GM19328 (cell line): Measurements from ENCODE around the gene TSKU.
"Not testable (repeated sequence)": the region's sequence is repeated elsewhere in the genome, so short reads cannot be mapped to it uniquely, and the experiment has no call there.

Experiments
- ATAC-seq: cut with Tn5 transposase; IDR thresholded peaks from one replicate; pipeline ENCODE4 v1.9.1; 2021; ENCODE audit warnings: mild to moderate bottlenecking, moderate library complexity; ENCODE audit not compliant: unreplicated experiment

TSKU gene

DNA sequence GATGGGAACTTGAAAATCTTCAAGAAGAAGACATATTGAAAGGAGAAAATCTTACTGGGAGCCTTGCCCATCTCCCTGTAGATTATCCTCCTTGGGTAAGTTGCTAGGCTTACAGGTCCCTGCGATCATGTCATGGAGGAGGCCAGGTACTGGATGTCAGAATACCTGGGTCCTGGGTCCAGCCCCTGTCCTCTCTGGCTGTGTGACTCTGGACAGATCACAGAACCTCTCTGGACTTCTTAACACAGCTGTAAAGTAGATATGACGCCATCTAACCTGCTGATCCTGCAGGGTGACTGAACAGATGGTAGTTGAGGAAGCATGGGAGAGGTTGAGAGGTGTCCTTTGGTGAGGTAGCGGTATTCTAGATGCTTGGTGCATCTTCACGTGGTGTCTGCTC is 4.1 kb downstream of the TSKU start:
- ATAC-seq, result no peak

DNA sequence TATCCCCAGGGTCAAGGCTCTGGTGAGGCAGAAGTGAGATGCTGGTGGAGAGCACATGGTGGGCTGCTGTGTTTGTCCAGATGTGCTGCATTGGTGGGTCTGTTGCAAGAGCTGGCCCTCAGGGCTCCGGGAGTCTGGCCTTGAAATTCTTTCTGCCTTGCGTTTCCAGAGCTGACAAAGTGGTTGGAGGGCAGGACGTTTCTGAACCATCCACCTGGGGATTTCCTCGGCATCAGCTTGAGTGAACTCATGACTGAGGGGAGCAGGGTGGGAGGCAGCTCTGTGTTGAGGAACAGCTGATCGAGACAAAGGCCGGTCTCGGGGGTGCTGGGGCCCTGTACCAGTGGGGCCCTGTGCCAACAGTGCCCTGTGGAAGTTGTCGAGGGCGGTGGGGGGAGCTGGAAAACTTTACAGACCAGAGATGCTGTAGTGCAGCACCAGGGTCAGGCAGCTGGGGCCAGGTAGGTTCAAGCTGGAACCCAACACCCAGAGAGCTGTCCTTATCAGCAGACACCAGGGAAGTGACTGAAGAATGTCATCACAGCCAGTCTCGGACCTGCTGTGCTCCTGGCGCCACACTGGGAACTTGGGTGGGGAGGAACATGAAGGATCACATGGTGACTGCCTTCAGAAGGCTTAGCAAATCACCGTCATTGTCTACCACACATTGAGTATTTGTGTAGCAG is 4.9 kb downstream of the TSKU start:
- no peak for ATAC-seq

DNA sequence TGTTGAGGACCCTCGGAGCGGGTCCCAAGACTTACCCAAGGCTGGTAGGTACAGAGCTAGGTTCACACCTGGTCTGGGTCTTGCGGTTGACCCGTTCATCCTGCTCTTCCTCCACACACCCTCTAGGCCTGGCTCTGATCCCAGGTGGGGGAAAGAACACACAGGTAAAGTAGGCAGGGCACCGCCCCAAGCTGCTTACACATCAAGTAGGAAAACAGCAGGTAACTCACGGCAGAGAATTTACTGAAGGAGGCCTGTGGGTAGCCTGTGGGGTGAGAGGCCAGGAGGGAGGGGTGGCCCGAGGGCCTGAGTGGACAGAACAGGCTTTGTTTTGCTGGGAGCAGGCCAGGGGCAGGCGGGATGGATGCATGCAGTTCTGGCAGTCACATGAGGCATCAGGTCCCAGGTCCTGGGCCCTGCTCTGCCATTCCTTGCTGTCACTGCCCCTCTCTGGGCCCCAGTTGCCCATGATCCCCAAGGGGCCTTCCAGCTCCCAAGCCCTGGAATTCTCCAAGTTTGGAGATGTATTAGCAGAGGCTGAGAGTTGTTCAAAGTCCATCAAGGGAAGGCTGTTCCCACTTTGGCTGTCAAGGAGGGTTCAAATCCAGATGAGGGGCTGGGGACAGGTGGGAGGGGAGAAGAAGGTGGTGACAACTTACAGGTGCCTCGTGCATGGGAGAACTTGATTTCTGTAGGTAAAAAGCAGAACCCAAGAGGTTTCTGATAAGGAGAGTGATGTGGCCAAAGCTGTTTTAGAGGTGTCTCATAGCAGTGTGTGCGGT is 5.7 kb downstream of the TSKU start:
- no peak for ATAC-seq

DNA sequence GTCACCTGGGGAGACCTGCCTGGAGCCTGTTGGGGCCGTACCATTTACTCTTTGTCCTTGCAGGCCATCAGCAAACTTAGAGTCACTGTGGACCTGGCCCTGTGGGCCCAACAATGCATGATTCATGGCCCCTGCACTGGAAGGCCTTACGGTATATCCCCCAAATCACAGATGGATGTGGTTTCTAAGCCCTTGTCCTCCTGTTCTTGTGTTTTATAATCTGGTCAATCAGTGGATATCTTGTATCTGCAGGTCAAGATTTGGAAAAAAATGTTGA is 6.2 kb downstream of the TSKU start:
- ATAC-seq, result no peak

DNA sequence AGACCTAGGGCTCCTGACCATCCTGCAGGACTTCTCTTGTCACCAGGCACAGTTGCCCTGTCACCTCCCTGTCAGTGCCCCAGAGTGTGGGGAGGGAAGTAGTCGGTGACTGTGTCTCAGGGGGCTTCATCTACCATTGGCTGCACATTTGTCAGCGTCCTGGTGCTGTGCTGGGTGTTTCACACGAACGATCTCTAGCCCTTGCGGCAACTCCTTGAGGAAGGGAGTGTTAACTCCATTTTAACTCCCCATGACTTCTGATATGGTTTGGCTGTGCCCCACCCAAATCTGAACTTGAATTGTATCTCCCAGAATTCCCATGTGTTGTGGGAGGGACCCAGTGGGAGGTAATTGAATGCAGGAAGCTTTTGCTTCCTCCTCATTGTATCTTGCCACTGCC is 7.1 kb downstream of the TSKU start:
- no peak for ATAC-seq

DNA sequence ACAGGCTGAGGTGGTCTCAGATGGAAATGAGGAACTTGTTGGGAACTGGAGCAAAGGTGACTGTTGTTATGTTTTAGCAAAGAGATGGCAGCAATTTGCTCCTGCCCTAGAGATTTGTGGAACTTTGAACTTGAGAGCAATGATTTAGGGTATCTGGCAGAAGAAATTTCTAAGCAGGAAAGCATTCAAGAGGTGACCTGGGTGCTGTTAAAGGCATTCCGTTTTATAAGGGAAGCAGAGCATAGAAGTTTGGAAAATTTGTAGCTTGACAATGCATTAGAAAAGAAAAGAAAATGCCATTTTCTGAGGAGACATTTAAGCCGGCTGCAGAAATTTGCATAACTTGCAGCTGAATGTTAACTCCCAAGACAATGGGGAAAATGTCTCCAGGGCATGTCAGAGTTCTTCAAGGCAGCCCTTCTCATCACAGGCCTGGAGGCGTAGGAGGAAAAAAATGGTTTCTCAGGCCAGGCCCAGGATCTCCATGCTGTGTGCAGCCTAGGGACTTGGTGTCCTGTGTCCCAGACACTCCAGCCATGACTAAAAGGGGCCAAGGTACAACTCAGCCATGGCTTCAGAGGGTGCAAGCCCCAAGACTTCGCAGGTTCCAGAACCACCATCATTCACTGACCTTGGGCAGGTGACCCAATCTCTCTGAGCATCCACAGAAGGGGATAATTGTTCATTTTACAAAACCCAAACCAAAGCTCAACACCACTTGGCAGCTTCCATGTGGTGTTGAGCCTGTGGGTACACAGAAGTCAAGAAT is 8.0 kb downstream of the TSKU start:
- not testable (repeated sequence) for ATAC-seq

DNA sequence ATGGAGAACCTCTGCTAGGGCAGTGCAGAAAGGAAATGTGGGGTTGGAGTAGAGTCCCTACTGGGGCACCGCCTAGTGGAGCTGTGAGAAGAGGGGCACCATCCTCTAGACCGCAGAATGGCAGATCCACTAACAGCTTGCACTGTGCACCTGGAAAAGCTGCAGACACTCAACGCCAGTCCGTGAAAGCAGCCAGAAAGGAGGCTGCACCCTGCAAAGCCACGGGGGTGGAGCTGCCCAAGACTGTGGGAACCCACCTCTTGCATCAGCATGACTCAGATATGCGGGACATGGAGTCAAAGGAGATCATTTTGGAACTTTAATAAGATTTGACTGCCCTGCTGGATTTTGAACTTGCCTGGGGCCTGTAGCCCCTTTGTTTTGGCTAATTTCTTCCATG is 8.7 kb downstream of the TSKU start:
- no peak for ATAC-seq

DNA sequence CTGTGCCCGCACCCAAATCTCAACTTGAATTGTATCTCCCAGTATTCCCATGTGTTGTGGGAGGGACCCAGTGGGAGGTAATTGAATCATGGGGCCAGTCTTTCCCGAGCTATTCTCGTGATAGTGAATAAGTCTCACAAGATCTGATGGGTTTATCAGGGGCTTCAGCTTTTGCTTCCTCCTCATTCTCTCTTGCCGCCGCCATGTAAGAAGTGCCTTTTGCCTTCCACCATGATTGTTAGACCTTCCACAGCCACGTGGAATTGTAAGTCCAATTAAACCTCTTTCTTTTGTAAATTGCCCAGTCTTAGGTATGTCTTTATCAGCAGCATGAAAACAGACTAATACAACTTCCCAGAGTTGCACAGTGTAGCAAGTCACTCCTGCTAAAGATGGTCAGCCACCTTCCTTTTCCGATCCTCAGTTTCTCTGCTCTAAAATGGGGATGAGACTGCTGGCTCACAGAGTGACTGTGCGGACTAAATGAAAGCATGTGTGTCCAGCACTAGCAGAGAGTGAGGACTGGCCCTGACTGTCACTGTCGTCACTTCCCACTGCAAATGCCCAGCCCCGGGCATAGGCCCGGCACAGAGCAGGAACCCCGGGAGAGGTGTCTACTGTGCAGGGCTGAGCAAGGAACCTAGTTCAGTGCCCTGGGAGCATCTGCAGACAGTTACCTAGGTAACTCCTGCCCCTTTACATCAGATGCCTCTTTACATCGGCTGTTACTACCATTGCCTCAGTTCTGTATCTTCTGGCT is 9.5 kb downstream of the TSKU start:
- ATAC-seq, result no peak

DNA sequence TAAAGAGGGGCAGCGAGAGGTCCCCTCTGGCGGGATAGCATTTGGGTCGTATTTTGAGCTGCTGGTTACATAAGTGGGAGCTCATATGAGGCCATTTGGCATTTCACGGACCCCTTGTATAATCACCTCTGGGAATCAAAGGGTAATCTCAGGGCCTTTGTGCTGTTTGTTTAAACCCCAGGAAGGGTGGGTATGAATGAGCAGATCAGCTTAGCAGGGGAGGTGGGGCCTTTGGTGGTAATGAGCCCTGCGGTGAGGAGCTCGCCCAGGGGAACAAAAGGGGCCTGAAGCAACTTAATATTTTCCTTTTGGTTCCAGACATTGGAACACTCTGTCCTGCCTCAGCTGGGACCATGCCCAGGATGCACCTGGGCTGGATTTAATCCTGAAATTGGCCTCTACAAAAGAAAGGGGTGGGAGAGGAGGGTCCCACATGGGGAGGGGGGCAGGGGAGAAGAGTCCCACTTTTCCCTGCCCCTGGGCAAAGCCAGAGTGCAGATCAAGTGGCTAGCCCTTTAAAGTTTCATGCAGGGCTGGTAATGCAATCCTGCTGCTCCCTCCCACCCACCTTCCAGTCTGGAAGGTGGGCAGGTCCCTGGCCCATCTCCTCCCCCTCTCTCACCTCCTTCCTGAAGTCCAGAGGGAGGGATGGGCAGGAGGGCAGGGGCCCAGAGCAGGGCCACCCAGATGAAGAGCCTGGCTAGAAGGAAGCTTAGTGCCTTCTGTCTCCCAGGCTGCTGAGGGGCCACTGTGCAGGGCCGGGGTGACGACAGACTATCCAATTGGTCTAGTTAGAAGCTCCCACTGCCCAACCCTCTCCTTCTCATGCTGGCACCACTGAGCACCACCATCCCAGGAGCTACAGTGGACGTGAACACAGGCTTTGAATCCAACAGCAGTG is 10.5 kb downstream of the TSKU start:
- ATAC-seq, result no peak

DNA sequence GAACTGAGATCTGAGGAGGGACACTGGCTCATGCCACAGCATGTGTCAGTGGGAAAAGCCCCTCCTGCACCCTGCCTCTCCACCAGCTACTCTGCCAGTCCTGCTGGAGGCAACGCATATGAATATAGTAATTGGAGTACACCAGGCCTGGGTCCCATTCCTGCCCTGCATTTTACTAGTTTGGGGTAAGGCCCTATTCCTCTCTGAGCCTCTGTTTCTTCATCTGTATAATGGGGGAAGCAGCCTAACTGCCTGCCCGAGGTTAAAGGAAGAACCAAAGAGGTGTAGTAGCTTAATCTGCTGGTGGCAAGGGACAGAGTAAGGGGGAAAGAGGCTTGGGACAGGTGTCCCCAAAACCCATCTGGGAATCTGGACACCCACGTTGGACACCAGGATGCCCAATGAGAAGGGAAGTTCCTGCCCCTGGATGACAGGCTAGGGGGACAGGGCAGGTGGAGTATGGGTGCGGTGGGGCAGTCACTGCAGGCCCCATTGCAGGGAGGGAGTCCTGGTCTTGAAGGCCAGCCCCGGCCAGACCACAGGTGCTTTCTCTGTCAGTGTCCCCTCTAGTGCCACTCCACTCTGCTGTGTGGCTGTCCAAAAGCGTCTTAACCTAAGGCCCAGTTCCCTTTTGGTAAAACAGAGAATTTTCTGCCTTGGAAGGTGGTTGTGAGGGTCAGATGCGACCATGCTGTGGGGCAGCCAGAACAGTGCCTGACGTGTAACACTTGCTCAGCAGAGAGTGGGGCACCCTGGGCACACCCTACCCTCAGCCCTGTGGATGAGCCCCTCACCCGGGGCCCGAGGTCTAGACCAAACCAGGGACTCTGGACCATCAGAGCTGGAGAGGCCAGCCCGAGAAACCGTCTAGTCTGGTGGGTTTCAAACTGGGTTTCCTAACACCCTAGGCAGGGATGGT is 11.5 kb downstream of the TSKU start:
- no peak for ATAC-seq

DNA sequence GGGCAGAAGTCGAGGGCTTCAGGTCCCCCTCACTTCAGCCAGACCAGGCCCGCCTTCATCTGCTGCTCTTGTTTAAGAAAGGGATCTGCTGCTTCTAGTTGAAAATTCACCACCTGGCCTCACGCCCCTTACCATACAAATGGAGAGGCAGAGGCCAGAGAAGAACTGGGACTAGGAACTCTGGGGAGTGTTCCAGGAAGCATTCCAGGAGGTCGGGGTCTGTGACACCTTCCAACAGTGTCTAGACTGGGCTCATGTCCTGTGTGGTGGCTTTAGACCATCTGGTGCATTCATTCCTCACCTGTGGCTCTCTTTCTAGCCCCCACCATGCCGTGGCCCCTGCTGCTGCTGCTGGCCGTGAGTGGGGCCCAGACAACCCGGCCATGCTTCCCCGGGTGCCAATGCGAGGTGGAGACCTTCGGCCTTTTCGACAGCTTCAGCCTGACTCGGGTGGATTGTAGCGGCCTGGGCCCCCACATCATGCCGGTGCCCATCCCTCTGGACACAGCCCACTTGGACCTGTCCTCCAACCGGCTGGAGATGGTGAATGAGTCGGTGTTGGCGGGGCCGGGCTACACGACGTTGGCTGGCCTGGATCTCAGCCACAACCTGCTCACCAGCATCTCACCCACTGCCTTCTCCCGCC is 12.3 kb downstream of the TSKU start:
- no peak for ATAC-seq

DNA sequence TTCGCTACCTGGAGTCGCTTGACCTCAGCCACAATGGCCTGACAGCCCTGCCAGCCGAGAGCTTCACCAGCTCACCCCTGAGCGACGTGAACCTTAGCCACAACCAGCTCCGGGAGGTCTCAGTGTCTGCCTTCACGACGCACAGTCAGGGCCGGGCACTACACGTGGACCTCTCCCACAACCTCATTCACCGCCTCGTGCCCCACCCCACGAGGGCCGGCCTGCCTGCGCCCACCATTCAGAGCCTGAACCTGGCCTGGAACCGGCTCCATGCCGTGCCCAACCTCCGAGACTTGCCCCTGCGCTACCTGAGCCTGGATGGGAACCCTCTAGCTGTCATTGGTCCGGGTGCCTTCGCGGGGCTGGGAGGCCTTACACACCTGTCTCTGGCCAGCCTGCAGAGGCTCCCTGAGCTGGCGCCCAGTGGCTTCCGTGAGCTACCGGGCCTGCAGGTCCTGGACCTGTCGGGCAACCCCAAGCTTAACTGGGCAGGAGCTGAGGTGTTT is 12.8 kb downstream of the TSKU start:
- ATAC-seq, result no peak

DNA sequence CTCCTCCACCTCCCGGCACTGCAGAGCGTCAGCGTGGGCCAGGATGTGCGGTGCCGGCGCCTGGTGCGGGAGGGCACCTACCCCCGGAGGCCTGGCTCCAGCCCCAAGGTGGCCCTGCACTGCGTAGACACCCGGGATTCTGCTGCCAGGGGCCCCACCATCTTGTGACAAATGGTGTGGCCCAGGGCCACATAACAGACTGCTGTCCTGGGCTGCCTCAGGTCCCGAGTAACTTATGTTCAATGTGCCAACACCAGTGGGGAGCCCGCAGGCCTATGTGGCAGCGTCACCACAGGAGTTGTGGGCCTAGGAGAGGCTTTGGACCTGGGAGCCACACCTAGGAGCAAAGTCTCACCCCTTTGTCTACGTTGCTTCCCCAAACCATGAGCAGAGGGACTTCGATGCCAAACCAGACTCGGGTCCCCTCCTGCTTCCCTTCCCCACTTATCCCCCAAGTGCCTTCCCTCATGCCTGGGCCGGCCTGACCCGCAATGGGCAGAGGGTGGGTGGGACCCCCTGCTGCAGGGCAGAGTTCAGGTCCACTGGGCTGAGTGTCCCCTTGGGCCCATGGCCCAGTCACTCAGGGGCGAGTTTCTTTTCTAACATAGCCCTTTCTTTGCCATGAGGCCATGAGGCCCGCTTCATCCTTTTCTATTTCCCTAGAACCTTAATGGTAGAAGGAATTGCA is 13.5 kb downstream of the TSKU start:
- no peak for ATAC-seq

DNA sequence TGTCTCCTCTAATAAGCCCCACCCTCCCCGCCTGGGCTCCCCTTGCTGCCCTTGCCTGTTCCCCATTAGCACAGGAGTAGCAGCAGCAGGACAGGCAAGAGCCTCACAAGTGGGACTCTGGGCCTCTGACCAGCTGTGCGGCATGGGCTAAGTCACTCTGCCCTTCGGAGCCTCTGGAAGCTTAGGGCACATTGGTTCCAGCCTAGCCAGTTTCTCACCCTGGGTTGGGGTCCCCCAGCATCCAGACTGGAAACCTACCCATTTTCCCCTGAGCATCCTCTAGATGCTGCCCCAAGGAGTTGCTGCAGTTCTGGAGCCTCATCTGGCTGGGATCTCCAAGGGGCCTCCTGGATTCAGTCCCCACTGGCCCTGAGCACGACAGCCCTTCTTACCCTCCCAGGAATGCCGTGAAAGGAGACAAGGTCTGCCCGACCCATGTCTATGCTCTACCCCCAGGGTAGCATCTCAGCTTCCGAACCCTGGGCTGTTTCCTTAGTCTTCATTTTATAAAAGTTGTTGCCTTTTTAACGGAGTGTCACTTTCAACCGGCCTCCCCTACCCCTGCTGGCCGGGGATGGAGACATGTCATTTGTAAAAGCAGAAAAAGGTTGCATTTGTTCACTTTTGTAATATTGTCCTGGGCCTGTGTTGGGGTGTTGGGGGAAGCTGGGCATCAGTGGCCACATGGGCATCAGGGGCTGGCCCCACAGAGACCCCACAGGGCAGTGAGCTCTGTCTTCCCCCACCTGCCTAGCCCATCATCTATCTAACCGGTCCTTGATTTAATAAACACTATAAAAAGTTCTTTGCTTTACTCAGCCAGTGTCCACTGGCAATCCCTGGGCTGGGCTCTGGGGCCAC is 14.4 kb downstream of the TSKU start:
- no peak for ATAC-seq

DNA sequence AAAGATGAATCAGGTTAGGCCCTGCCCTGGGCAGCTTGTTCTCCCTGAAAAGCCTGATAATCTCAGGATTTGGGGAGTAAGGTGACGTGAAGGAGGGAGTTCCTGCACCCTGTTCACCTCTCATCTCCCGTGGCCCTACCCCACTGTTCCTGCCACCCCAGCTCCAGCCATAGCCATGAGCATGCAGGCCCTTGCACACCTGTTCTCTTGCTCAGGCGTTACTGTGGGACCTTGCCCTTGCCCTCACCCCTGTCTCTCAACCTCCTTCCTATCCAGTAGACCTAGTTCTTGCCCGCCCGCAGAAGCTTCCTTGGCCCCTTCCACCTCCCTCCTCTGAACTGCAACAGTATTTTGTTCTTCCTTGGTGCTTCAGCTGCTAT is 15.0 kb downstream of the TSKU start:
- no peak for ATAC-seq

DNA sequence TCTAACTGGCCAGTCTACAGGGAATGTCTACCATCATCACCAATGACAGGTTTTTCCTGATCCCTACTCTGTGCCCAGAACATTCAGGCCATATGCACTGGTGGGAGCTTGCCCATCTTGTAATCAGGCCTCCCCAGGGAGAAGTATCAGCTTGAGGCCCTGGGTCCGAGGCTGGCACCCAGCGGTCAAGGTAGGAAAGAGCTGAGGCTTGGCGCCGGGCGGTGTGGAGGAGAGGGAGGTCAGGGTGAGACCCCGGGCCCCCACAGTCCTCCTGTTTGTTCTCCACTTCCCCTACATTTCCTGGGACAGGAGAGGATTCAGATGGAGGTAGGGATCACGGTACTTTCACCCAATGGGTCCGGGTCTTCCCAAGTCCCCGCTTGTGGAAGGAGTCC is 15.5 kb downstream of the TSKU start:
- ATAC-seq, result no peak
